Ishikawa (cell line): ENCODE data around the gene ADAMTS15.

Source experiments
- CREB1 ChIP-seq: IDR thresholded peaks from 2 replicates; pipeline ENCODE4 v1.6.1; 2012; ENCODE audit warnings: low read depth
- RAD21 ChIP-seq: IDR thresholded peaks from 2 replicates; pipeline ENCODE4 v1.6.1; 2012; ENCODE audit warnings: low read depth
- TF ChIP-seq, protein P1 (sequence below): IDR thresholded peaks from 2 replicates; pipeline ENCODE4 v1.6.1; 2012

GRCh38 chr11:130455483-130456127 is 7.2 kb downstream of the ADAMTS15 start:
- TF ChIP-seq RAD21 (no peak), CREB1 (no peak)
- TF ChIP-seq, protein P1, sequence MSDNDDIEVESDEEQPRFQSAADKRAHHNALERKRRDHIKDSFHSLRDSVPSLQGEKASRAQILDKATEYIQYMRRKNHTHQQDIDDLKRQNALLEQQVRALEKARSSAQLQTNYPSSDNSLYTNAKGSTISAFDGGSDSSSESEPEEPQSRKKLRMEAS: no peak
